GM18502 (cell line): ENCODE measurements around the gene WDR74.
"Not testable (repeated sequence)": the region's sequence is repeated elsewhere in the genome, so short reads cannot be mapped to it uniquely, and the experiment has no call there.

ENCODE experiments used
- ATAC-seq: cut with Tn5 transposase; IDR thresholded peaks from one replicate; pipeline ENCODE4 v1.9.1; 2021; ENCODE audit warnings: mild to moderate bottlenecking; ENCODE audit not compliant: unreplicated experiment, poor library complexity

Gene WDR74

DNA sequence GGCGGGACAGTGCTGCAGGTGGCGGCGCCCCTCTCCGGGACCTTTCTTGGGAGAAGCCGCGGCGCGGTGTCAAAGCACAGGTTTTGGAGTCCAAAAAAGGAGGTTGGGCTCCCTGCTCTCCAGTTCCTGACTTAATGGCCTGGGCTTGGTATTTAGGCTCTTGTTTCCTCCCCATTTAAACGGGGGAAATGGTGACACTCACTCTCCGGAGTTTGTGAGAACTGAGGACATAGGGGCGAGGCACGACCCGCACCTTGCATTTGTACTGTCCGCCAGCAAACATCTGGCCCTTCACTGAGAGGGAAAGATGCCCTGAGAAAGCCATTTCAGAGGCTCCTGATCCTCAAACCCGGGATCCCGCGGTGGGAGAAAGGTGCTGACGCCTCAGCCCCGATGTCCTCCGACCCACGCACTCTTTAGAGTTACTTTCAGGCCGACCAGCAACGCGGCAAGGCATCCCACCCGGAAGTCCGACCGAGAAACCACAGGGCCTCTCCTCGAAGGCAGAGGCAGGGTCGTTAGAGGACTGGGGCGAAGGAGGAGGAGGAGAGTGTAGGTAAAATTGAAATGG is 2.9 kb upstream of the WDR74 start:
- no peak for ATAC-seq

DNA sequence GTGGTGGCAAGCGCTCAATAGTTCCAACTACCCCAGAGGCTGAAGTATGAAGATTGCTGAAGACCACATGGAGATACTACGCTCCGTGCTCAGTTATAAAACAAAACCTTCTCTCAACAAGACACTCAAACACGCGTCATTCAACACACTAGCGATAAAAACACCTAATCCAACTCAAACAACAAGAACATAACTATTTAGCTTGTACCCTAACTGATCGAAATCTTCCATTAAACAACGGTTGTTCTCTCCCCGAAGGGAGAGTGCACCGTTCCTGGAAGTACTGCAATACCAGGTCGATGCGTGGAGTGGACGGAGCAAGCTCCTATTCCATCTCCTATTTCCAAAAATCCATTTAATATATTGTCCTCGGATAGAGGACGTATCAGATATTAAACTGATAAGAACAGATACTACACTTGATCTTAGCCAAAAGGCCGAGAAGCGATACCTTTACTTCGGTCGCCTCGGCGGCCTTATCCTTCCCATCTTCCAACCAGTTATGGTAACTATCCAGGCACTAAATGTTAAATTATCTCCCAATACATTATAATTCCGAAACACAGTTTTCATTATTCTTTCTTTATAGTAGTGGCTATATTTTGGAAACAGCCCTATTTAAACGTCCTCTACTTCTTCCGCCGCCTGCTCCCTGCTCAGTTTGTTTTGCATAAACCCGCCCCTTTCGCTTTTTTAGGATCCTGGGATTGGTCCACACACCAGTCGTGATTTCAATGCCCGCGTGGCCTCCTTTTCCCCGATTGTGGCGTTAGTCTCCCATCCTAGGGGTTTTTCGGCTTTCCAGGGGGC is 2.2 kb upstream of the WDR74 start:
- peak; percentile 51 for ATAC-seq

DNA sequence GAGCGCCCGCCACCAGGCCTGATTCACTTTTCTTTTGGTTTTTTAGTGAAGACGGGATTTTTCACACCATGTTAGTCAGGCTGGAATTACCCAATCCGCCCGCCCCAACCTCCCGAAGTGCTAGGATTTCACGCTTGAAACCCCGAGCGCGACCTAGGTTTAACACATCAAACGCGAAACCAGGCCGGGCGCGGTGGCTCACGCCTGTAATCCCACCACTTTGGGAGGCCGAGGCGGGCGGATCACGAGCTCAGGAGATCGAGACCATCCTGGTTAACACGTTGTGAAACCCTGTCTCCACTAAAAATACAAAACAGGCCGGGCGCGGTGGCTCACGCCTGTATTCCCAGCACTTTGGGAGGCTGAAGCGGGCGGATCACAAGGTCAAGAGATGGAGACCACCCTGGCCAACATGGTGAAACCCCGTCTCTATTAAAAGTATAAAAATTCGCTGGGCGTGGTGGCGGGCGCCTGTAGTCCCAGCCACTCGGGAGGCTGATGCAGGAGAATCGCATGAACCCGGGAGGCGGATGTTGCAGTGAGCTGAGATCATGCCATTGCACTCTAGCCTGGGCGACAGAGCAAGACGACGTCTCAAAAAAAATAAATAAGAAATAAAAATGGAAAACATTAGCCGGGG is 1.5 kb upstream of the WDR74 start:
- not testable (repeated sequence) for ATAC-seq

GRCh38 chr11:62835336-62835735 is 4.1 kb downstream of the WDR74 start:
- no peak for ATAC-seq

- peak; percentile 13 for ATAC-seq
These were observed 6.8 kb downstream of the WDR74 start, which contains the start of gene TEX54 for GRCh38 chr11:62832336-62833234. Gene TEX54 (minus strand): TSS chr11:62832841.

- ATAC-seq, result peak; percentile 88
These were observed 7.7 kb downstream of the WDR74 start, which contains the start of gene STX5 for GRCh38 chr11:62831520-62832335. Gene STX5 (minus strand): TSS chr11:62832051. CDS start chr11:62831243, 808 bp downstream.

DNA sequence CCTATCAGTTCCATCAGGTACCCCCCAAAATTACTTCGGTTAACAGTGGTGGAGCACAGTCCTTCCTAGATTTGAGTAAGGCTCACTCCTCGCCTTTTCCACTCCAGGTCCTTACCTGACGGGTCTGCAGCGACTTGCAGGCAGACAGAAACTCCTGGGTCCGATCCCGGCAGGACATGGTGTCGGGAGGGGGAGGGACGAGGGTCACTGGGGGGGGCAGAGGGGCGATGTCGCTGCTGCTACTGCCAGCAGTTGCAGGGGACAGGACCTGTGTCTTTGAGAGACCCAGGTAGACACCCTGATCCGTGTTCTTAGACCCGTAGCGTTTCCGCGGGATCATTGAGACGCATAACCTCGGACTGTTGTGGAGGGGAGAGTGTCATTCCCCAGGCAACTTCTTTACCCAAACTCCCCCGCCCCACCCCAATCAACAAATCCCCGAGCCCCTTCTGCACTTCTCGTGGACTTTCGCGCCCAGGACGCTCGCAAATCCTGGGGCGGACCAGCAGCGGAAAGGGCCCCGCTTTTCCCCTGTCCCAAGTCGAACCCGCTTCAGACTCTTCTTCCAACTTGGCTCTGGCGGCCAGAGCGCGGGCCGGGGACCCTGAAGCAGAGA is 8.4 kb downstream of the WDR74 start:
- ATAC-seq, result no peak

DNA sequence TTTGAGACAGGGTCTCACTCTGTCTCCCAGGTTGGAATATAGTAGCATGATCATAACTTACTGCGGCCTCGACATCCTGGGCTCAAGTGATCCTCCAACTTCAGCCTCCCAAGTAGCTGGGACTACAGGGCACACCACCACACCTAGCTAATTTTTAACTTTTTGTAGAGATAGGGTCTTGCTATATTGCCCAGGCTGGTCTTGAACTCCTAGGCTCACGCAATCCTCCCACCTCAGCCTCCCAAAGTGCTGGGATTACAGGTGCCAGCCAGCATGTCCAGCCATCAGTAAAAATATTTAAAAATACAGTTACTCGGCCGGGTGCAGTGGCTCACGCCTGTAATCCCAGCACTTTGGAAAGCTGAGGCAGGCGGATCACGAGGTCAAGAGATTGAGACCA is 11.3 kb downstream of the WDR74 start:
- ATAC-seq, result not testable (repeated sequence)

DNA sequence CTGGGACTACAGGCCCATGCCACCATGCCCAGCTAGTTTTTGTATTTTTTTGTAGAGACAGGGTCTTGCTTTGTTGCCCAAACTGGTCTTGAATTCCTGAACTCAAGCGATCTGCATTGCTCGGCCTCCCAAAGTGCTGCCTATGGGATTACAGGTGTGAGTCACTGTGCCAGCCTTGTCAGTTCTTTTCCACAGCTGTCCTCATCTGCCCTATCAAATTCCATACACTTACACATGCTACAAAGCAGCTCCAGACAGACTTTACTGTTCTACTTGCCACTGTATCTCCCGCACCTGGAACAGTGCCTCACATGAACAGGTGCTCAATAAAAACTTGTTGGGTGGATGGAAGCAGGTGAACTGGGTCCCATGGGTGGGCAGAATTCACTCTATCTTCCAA is 15.7 kb downstream of the WDR74 start:
- ATAC-seq, result no peak

- ATAC-seq, result no peak
These were observed 22.3 kb downstream of the WDR74 start for GRCh38 chr11:62817129-62817528.

DNA sequence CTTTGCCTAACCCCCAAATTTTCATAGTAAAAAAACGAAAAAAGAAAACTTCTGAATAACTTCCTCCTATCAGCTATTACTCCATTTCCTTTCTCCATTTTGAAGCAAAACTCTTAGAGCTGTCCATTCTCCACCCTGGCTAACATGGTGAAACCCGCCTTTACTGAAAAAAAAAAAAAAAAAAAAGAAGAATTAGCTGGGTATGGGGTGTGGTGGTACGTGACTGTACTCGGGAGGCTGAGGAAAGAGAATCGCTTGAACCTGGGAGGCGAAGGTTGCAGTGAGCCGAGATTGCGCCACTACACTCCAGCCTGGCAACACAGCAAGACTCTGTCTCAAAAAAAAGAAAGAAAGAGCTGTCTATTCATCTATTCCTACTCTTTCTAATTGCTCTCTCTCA is 22.8 kb downstream of the WDR74 start:
- no peak for ATAC-seq

DNA sequence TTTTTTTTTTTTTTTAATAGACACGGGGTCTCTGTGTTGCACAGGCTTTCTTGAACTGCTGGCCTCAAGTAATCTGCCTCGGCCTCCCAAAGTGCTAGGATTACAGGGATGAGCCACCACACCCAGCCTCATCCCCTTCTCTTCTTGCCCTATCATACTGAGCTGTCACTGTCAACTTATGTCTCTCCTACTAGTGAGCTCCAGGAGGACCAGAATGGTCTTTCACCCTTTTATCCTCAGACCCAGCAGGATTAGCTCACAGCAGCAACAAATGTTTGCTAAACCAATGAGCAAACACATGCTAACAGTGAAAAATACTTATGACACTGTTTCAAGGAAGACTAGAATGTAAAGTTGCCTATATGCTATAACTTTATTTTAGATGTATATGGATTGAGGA is 27.7 kb downstream of the WDR74 start:
- no peak for ATAC-seq

GRCh38 chr11:62810748-62811147 is 28.6 kb downstream of the WDR74 start:
- ATAC-seq, result no peak

DNA sequence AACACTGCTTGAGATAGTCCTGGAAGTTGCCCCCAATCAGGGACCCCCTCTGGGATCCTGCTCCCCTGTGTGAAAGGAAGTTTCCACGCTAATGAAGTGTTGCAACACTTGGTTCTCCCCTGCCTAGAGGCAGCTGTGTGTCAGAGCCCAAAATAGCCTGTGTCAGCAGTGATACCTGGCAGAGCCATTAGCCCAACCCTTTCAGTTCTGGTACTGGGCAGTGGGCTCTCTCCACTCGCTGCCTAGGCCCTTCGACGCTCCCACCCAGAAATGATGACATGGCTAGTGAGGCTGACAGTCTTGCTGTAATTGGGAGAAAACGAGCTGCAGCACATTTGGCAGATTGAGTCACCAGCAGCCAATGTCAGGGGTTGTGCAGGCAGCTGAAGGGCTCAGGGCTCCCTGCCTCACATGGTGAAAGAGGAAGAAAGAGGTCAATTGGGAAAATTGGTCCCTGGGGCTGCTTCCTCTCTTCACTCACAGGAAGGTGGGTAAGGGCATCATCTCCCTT is 32.7 kb downstream of the WDR74 start:
- no peak for ATAC-seq

- ATAC-seq, result no peak
These were observed 33.4 kb downstream of the WDR74 start for GRCh38 chr11:62805961-62806441.

GRCh38 chr11:62805076-62805892 is 34.1 kb downstream of the WDR74 start, which contains the start of gene NXF1:
Gene NXF1 (minus strand): TSS chr11:62805440. CDS start chr11:62805356, 84 bp downstream.
- ATAC-seq, result peak; percentile 76

GRCh38 chr11:62804310-62805075 is 34.9 kb downstream of the WDR74 start:
- ATAC-seq, result no peak
